Stimulated activated CD4-positive, alpha-beta T cell treated with anti-CD3 and anti-CD28 coated beads, Interleukin-1b, Interleukin-23, amount 100 ng/mL, for 4 hours (primary cell): ENCODE data around the gene NUTM1.
A peak's percentile ranks its signal among the peaks of the same experiment; 100 is the strongest.

Source experiments
- DNase-seq, 2 donors: peaks; one replicate each; pipeline ENCODE4 v3.0.0-alpha.2; 2020; ENCODE audit warnings: low read depth in 2 of 2

NUTM1 gene

GRCh38 chr15:34342737-34343575, at the start of gene NUTM1, which contains the start of gene NOP10:
NUTM1 (plus strand) TSS chr15:34343315; CDS start chr15:34343697, 382 bp downstream.
NOP10 (minus strand) TSS chr15:34343136; CDS start chr15:34343073, 63 bp downstream.
- peak; percentile 94 to 96 for DNase-seq

- no peak for DNase-seq
Observed at GRCh38 chr15:34297059-34297458, 46.1 kb upstream of the NUTM1 start.

GRCh38 chr15:34301058-34301457, 42.1 kb upstream of the NUTM1 start:
- DNase-seq = no peak

- DNase-seq = no peak
Observed at GRCh38 chr15:34304613-34305012, 38.5 kb upstream of the NUTM1 start.

- DNase-seq = no peak
Observed at GRCh38 chr15:34311563-34311962, 31.6 kb upstream of the NUTM1 start.

GRCh38 chr15:34314491-34315490, 28.3 kb upstream of the NUTM1 start:
- DNase-seq = no peak

- DNase-seq = no peak
Observed at GRCh38 chr15:34318277-34319079, 24.6 kb upstream of the NUTM1 start.

GRCh38 chr15:34323217-34323616, 19.9 kb upstream of the NUTM1 start:
- no peak for DNase-seq

- no peak for DNase-seq
Observed at GRCh38 chr15:34324933-34325332, 18.2 kb upstream of the NUTM1 start.

GRCh38 chr15:34325368-34325767, 17.7 kb upstream of the NUTM1 start:
- no peak for DNase-seq

- no peak for DNase-seq
Observed at GRCh38 chr15:34327906-34328305, 15.2 kb upstream of the NUTM1 start.

- no peak for DNase-seq
Observed at GRCh38 chr15:34329006-34329405, 14.1 kb upstream of the NUTM1 start.

- no peak for DNase-seq
Observed at GRCh38 chr15:34330279-34330678, 12.8 kb upstream of the NUTM1 start.

GRCh38 chr15:34331809-34332208, 11.3 kb upstream of the NUTM1 start:
- DNase-seq = no peak

- DNase-seq = no peak
Observed at GRCh38 chr15:34332553-34333120, 10.5 kb upstream of the NUTM1 start.

- no peak for DNase-seq
Observed at GRCh38 chr15:34334672-34335071, 8.4 kb upstream of the NUTM1 start.

- DNase-seq = no peak
Observed at GRCh38 chr15:34335176-34336032, 7.7 kb upstream of the NUTM1 start.

- DNase-seq = no peak
Observed at GRCh38 chr15:34336231-34336990, 6.7 kb upstream of the NUTM1 start.

- no peak for DNase-seq
Observed at GRCh38 chr15:34336991-34337556, 6.0 kb upstream of the NUTM1 start.
